Measurements from ENCODE around the gene MBIP.

Gene MBIP

GRCh38 chr14:36260970-36261640, 59.3 kb downstream of the MBIP start:
- no peak for DNase-seq

GRCh38 chr14:36258241-36258640, 62.2 kb downstream of the MBIP start:
- no peak for DNase-seq

- no peak for DNase-seq
Observed at GRCh38 chr14:36256126-36256801, 64.2 kb downstream of the MBIP start.

GRCh38 chr14:36254020-36254624, 66.3 kb downstream of the MBIP start:
- DNase-seq, result no peak
